Measurements from ENCODE around the gene ETF1. TPM values are rescaled to one million over a fixed set of nuclear protein-coding genes. Genes with fewer than 3 reads are reported as not detected.

The ETF1 gene
- total and polyA plus RNA-seq, 9 of the 15 experiments (the other 6 are each of a cell fraction or from before 2014, with no cell fraction given), result 53.7 to 209 (median 164) TPM

GRCh38 chr5:138503487-138504270 is 39.4 kb downstream of the ETF1 start (continued):
- TF ChIP-seq MAZ (CRISPR knock-in tag; conservative IDR thresholded peaks at IDR 0.05 in 1 of 2, IDR thresholded peaks at IDR 0.05 in 1 of 2) (0 out of 4 replicates have a peak, but pooled peaks of 1 of the 2 experiments have one; percentile 39), CC2D1A (IDR thresholded peaks at IDR 0.05) (peak; percentile 89), DEAF1 (CRISPR knock-in tag; IDR thresholded peaks at IDR 0.05) (peak; percentile 97), ARID2 (IDR thresholded peaks at IDR 0.05) (peak; percentile 96), ZNF316 (IDR thresholded peaks at IDR 0.05) (peak; percentile 92), POLR2A (conservative IDR thresholded peaks at IDR 0.05) (no peak), ZNF609 (CRISPR knock-in tag; IDR thresholded peaks at IDR 0.05; ENCODE audit: borderline replicate concordance) (no peak), KLF13 (tag; IDR thresholded peaks at IDR 0.05; ENCODE audit: borderline replicate concordance, low read depth) (peak; percentile 26; the same call in 1 of the 2 replicates), GABPB1 (CRISPR knock-in tag; IDR thresholded peaks at IDR 0.05) (0 out of 2 replicates have a peak, but pooled peaks have one; percentile 45), ZNF518B (CRISPR knock-in tag; IDR thresholded peaks at IDR 0.05) (no peak), SMC3 (conservative IDR thresholded peaks at IDR 0.05; ENCODE audit: insufficient read depth, low read depth, low read length) (peak; percentile 91), CAMTA2 (CRISPR knock-in tag; conservative IDR thresholded peaks at IDR 0.05) (no peak), MAFG (tag; conservative IDR thresholded peaks at IDR 0.05) (peak; percentile 58; the same call in 1 of the 2 replicates), SP1 (CRISPR knock-in tag; IDR thresholded peaks at IDR 0.05) (peak; percentile 30; the same call in 1 of the 2 replicates), MLLT1 (IDR thresholded peaks at IDR 0.05) (0 out of 4 replicates have a peak, but pooled peaks of 1 of the 2 experiments have one; percentile 34), HMG20A (CRISPR knock-in tag; conservative IDR thresholded peaks at IDR 0.05) (no peak)
